Osteoblast (primary cell): Measurements from ENCODE around the gene OR4X1. TPM values are rescaled to one million over a fixed set of nuclear protein-coding genes. Genes with fewer than 3 reads are reported as not detected.
A peak's percentile ranks its signal among the peaks of the same experiment; 100 is the strongest.
"Not testable (repeated sequence)": the region's sequence is repeated elsewhere in the genome, so short reads cannot be mapped to it uniquely, and the experiment has no call there.

Source experiments
- DNase-seq: peaks from one replicate; pipeline ENCODE4 v3.0.0; 2011; ENCODE audit warnings: low spot score, mixed read lengths; ENCODE audit not compliant: insufficient read length; ENCODE audit errors: missing footprints
- H2AFZ ChIP-seq: 2 replicates; pipeline ENCODE4 v1.6.0; 2011; ENCODE audit warnings: mild to moderate bottlenecking, low read length
- H3K27ac ChIP-seq: 2 replicates; pipeline ENCODE4 v1.5.1; 2011; ENCODE audit warnings: mild to moderate bottlenecking, low read depth, low read length, moderate library complexity
- H3K27me3 ChIP-seq: 2 replicates; pipeline ENCODE4 v1.6.0; 2012; ENCODE audit warnings: mild to moderate bottlenecking, control low read depth, inconsistent platforms, low read length, moderate library complexity; ENCODE audit not compliant: insufficient read depth
- H3K36me3 ChIP-seq: 2 replicates; pipeline ENCODE4 v1.5.1; 2011; ENCODE audit warnings: mild to moderate bottlenecking, low read length, control low read depth, moderate library complexity; ENCODE audit not compliant: insufficient read depth
- H3K4me1 ChIP-seq: 2 replicates; pipeline ENCODE4 v1.5.1; 2011; ENCODE audit warnings: mild to moderate bottlenecking, low read length, control low read depth, moderate library complexity; ENCODE audit not compliant: insufficient read depth
- H3K4me2 ChIP-seq: 2 replicates; pipeline ENCODE4 v1.6.0; 2011; ENCODE audit warnings: mild to moderate bottlenecking, low read length; ENCODE audit not compliant: insufficient read depth
- H3K4me3 ChIP-seq: fragments of 200-600 bp; sonication (generic); 3 replicates; pipeline ENCODE4 v1.5.1; 2012; ENCODE audit warnings: mild to moderate bottlenecking, low read length, inconsistent platforms; ENCODE audit not compliant: insufficient read depth
- H3K79me2 ChIP-seq: 2 replicates; pipeline ENCODE4 v1.6.0; 2012; ENCODE audit warnings: mild to moderate bottlenecking, low read length, control low read depth, inconsistent platforms; ENCODE audit not compliant: insufficient read depth
- H3K9me3 ChIP-seq: 2 replicates; pipeline ENCODE4 v1.5.1; 2011; ENCODE audit warnings: low read depth, low read length, control low read depth
- H4K20me1 ChIP-seq: 2 replicates; pipeline ENCODE4 v1.6.0; 2012; ENCODE audit warnings: mild to moderate bottlenecking, low read length, control low read depth; ENCODE audit not compliant: insufficient read depth
- total RNA-seq: library from RNA; depleted of rRNA; stranded (reverse); fragments of >200 nt; gene quantifications from 2 replicates; pipeline ENCODE4 v1.2.3, GENCODE V29; 2012
- TF ChIP-seq, protein P1 (sequence below): IDR thresholded peaks from 2 replicates; pipeline ENCODE4 v1.5.1; 2011; ENCODE audit warnings: mild to moderate bottlenecking, low read depth, low read length, moderate library complexity; ENCODE audit errors: extremely low read depth

Gene OR4X1
- total RNA-seq, 1 donor, result not detected

DNA sequence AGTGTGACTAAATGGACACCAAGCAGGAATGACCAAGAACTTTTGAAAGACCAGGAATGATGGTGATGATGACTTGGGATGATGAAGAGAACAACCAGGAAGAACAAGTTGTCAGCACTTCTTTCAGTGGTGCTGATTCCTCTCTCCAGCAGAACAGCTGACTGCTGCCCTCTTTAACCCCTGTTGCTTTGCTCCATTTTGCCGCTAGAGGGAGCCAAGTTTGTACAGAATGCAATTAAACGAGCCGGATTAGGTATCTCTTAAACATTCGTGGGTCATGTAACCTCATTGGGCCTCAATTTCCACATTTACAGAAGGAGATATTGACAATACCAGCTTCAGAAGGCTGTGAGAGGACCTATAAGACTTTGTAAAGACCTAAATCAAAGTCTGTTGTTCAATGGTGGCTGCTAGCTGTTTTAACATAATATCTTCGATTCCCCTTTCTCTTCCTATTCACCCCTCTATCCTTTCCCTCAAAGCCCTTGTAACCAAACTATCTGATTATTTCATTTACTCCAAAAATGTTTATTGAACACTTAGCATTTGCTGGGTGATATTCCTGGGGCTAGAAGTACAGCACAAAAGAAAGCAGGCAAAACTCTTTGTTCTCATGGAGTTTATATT lies 44.2 kb downstream of the OR4X1 start:
- Histone ChIP-seq H3K79me2 (no peaks in the 10 kb centered on the region), H4K20me1 (no peaks in the 10 kb centered on the region), H3K9me3 (no peaks in the 10 kb centered on the region), H2AFZ (peak overlapping the region; percentile 48), H3K27ac (no peak overlapping the region), H3K4me2 (no peak overlapping the region), H3K36me3 (no peaks in the 10 kb centered on the region), H3K4me3 (no peak overlapping the region), H3K27me3 (no peaks in the 10 kb centered on the region), H3K4me1 (no peaks in the 10 kb centered on the region)
- DNase-seq, result peak; percentile 81
- TF ChIP-seq, protein P1, sequence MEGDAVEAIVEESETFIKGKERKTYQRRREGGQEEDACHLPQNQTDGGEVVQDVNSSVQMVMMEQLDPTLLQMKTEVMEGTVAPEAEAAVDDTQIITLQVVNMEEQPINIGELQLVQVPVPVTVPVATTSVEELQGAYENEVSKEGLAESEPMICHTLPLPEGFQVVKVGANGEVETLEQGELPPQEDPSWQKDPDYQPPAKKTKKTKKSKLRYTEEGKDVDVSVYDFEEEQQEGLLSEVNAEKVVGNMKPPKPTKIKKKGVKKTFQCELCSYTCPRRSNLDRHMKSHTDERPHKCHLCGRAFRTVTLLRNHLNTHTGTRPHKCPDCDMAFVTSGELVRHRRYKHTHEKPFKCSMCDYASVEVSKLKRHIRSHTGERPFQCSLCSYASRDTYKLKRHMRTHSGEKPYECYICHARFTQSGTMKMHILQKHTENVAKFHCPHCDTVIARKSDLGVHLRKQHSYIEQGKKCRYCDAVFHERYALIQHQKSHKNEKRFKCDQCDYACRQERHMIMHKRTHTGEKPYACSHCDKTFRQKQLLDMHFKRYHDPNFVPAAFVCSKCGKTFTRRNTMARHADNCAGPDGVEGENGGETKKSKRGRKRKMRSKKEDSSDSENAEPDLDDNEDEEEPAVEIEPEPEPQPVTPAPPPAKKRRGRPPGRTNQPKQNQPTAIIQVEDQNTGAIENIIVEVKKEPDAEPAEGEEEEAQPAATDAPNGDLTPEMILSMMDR, result peak; percentile 95

DNA sequence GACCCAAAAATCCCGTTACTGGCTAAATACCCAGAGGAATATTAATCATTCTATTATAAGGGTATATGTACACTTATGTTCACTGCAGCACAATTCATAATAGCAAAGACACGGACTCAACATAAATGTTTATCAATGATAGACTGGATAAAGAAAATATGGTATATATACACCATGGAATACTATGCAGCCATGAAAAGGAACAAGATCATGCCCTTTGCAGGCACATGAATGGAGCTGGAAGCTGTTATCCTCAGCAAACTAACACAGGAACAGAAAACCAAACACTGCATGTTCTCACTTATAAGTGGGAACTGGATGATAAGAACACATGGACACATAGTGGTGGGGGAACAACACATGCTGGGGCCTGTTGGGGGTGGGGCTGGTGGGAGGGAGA lies 49.9 kb downstream of the OR4X1 start:
- not testable (repeated sequence) for H3K27me3 ChIP-seq, H3K36me3 ChIP-seq, H3K4me2 ChIP-seq

More for the DNA sequence above, 49.9 kb downstream of the OR4X1 start:
- not testable (repeated sequence) for H3K4me1 ChIP-seq, H3K27ac ChIP-seq, H3K4me3 ChIP-seq, DNase-seq, H3K9me3 ChIP-seq, H3K79me2 ChIP-seq, H2AFZ ChIP-seq, H4K20me1 ChIP-seq

Other genes starting within 250 kb of the OR4X1 start
- not detected in 2 replicates for gene OR4B1, start 47.1 kb upstream of the OR4X1 start, total RNA-seq
- gene OR4X2, start 18.8 kb upstream of the OR4X1 start, total RNA-seq, result not detected in 2 replicates
- gene OR4S1, start 42.4 kb downstream of the OR4X1 start, total RNA-seq, result not detected in 2 replicates
- gene OR4C3, start 61.1 kb downstream of the OR4X1 start, total RNA-seq, result not detected in 2 replicates
- not detected in 2 replicates for gene OR4C5, start 102.6 kb downstream of the OR4X1 start, total RNA-seq
- gene OR4A47, start 224.9 kb downstream of the OR4X1 start, total RNA-seq, result not detected in 2 replicates